MM.1S (cell line): Measurements from ENCODE around the gene CAMK2N1.

Experiments
- DNase-seq: peaks from one replicate; pipeline ENCODE4 v3.0.0-alpha.2; 2015
- H2AFZ ChIP-seq: fragments of 300-600 bp; sonication (generic); 2 replicates; pipeline ENCODE4 v1.6.0; 2016; ENCODE audit warnings: antibody characterized with exemption, low read length
- H3F3A ChIP-seq: fragments of 300-600 bp; sonication (generic); 2 replicates; pipeline ENCODE4 v1.6.1; 2016; ENCODE audit warnings: mild to moderate bottlenecking, antibody characterized with exemption, low read length, moderate library complexity, mixed read lengths; ENCODE audit not compliant: insufficient read depth
- H3K27ac ChIP-seq: fragments of 300-600 bp; sonication (generic); 2 replicates; pipeline ENCODE4 v1.5.1; 2016; ENCODE audit warnings: mild to moderate bottlenecking, low read length
- H3K27me3 ChIP-seq: fragments of 300-600 bp; sonication (generic); replicated peaks from 2 replicates; pipeline ENCODE4 v1.6.0; 2016; ENCODE audit warnings: low read length; ENCODE audit not compliant: insufficient read depth
- H3K36me3 ChIP-seq: fragments of 300-600 bp; sonication (generic); replicated peaks from 2 replicates; pipeline ENCODE4 v1.6.1; 2016; ENCODE audit warnings: mild to moderate bottlenecking, low read length, mixed read lengths; ENCODE audit not compliant: insufficient read depth
- H3K4me1 ChIP-seq: fragments of 300-600 bp; sonication (generic); 2 replicates; pipeline ENCODE4 v1.6.1; 2016; ENCODE audit warnings: low read length, mixed read lengths
- H3K4me2 ChIP-seq: fragments of 300-600 bp; sonication (generic); 2 replicates; pipeline ENCODE4 v1.6.0; 2016; ENCODE audit warnings: low read depth, low read length
- H3K4me3 ChIP-seq: fragments of 300-600 bp; sonication (generic); 2 replicates; pipeline ENCODE4 v1.5.1; 2016; ENCODE audit warnings: low read length, mixed read lengths
- H3K79me2 ChIP-seq: fragments of 300-600 bp; sonication (generic); 2 replicates; pipeline ENCODE4 v1.6.1; 2016; ENCODE audit warnings: mixed run types, low read length, mixed read lengths
- H3K9ac ChIP-seq: fragments of 300-600 bp; sonication (generic); 2 replicates; pipeline ENCODE4 v1.6.1; 2016; ENCODE audit warnings: low read length, mixed read lengths
- H3K9me2 ChIP-seq: fragments of 300-600 bp; sonication (generic); replicated peaks from 2 replicates; pipeline ENCODE4 v1.6.1; 2016; ENCODE audit warnings: mild to moderate bottlenecking, low read length, mixed read lengths; ENCODE audit not compliant: insufficient read depth
- H3K9me3 ChIP-seq: fragments of 300-600 bp; sonication (generic); replicated peaks from 2 replicates; pipeline ENCODE4 v1.6.1; 2016; ENCODE audit warnings: mild to moderate bottlenecking, low read length, mixed read lengths; ENCODE audit not compliant: insufficient read depth
- H4K20me1 ChIP-seq: fragments of 300-600 bp; sonication (generic); 2 replicates; pipeline ENCODE4 v1.6.1; 2016; ENCODE audit warnings: mild to moderate bottlenecking, low read length, moderate library complexity, mixed read lengths; ENCODE audit not compliant: insufficient read depth
- CTCF ChIP-seq: fragments of 300-600 bp; sonication (generic); IDR thresholded peaks from 2 replicates; pipeline ENCODE4 v1.5.1; 2016; ENCODE audit warnings: antibody characterized with exemption, low read length, mixed read lengths
- EZH2 ChIP-seq: fragments of 300-600 bp; sonication (generic); optimal IDR thresholded peaks from 2 replicates; pipeline ENCODE3; 2017; ENCODE audit warnings: low read depth, mild to moderate bottlenecking, antibody characterized with exemption, low read length, mixed read lengths
- EZH2phosphoT487 ChIP-seq: fragments of 300-600 bp; sonication (generic); IDR thresholded peaks from 2 replicates; pipeline ENCODE4 v1.6.1; 2018; ENCODE audit warnings: antibody characterized with exemption, low read length

Gene CAMK2N1

DNA sequence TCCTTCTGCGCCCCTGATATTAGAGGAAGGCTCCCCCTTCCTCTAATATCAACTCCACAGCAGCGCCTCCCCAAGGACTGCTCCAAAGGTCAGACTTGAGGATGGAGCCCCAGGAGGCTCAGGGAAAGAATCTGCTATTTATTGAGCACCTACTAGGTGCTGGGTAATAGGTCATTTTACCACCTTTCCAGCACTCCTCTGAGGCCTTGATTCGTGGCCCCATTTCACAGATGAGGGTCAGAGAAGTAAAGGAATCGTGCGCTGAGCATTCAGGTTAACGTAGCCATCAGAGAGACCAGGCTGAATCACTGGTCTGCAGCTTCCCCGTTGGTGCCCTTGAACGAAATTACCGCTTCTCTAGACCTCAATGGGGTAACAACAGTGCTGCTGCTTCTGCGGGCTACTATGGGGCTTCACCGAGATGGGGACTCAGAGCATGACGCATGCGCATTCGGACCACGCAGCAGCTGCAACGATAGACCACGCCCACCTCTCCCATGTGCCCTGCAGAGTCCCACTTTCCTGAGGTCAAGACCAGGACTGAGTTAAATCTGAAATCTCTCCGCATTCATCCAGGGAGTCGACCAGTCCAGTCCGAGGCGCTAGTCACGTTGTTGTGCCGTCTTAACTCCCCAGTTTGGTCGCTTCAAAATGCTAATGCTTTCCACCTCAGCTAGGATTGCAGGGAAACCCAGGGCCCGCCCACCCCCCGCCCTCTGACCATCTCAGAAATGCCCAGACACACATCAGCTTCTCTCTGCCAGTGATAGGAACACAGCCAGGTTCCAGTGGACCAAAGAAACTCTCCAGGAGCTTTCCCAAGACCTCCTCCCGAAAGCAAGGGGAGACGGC, 12.9 kb downstream of the CAMK2N1 start:
- H3K27ac ChIP-seq = no peak overlapping the region
- no peak overlapping the region for H2AFZ ChIP-seq
- no peak overlapping the region for H3K4me3 ChIP-seq

GRCh38 chr1:20472121-20472520, 13.9 kb downstream of the CAMK2N1 start:
- no peak overlapping the region for H3K4me2 ChIP-seq
- no peak overlapping the region for H3K27ac ChIP-seq
- no peaks in the 10 kb centered on the region for H3K36me3 ChIP-seq
- H3K79me2 ChIP-seq = no peaks in the 10 kb centered on the region
- no peaks in the 10 kb centered on the region for H3K4me1 ChIP-seq
- H3K4me3 ChIP-seq = no peak overlapping the region
- no peak overlapping the region for H2AFZ ChIP-seq
- no peak for TF ChIP-seq EZH2phosphoT487
- no peak for TF ChIP-seq CTCF
- no peak for TF ChIP-seq EZH2
- H3K27me3 ChIP-seq = peaks cover 77% of the 10 kb centered on the region
- H3K9me2 ChIP-seq = no peaks in the 10 kb centered on the region
- H3K9ac ChIP-seq = no peak overlapping the region
- no peaks in the 10 kb centered on the region for H3F3A ChIP-seq
- H4K20me1 ChIP-seq = no peaks in the 10 kb centered on the region
- no peak for DNase-seq
- no peaks in the 10 kb centered on the region for H3K9me3 ChIP-seq

More for the DNA sequence above, 12.9 kb downstream of the CAMK2N1 start:
- no peaks in the 10 kb centered on the region for H3K9me3 ChIP-seq
- 0 out of 2 replicates have a peak overlapping the region, but pooled peaks have one; percentile 44 for H3K4me2 ChIP-seq
- H3K9ac ChIP-seq = no peak overlapping the region
- H3K79me2 ChIP-seq = no peaks in the 10 kb centered on the region
- H3F3A ChIP-seq = no peaks in the 10 kb centered on the region
- no peaks in the 10 kb centered on the region for H3K9me2 ChIP-seq
- TF ChIP-seq CTCF = no peak
- DNase-seq = no peak
- H3K27me3 ChIP-seq = peaks cover 87% of the 10 kb centered on the region
- H4K20me1 ChIP-seq = no peaks in the 10 kb centered on the region
- H3K36me3 ChIP-seq = no peaks in the 10 kb centered on the region
- H3K4me1 ChIP-seq = no peaks in the 10 kb centered on the region

GRCh38 chr1:20470194-20470593, 15.8 kb downstream of the CAMK2N1 start:
- H3K27ac ChIP-seq = no peak overlapping the region
- no peaks in the 10 kb centered on the region for H3K4me1 ChIP-seq
- no peaks in the 10 kb centered on the region for H3K9me2 ChIP-seq
- DNase-seq = no peak
- H3K9ac ChIP-seq = no peak overlapping the region
- no peaks in the 10 kb centered on the region for H3K9me3 ChIP-seq
- no peak overlapping the region for H2AFZ ChIP-seq
- H3K36me3 ChIP-seq = no peaks in the 10 kb centered on the region
- H3K79me2 ChIP-seq = no peaks in the 10 kb centered on the region
- peaks cover 77% of the 10 kb centered on the region for H3K27me3 ChIP-seq
- no peak overlapping the region for H3K4me3 ChIP-seq
- H4K20me1 ChIP-seq = no peaks in the 10 kb centered on the region
- H3K4me2 ChIP-seq = no peak overlapping the region
- TF ChIP-seq CTCF = no peak
- no peaks in the 10 kb centered on the region for H3F3A ChIP-seq
